HG03135 (cell line): ENCODE results near the gene ZFHX2.

Experiments
- ATAC-seq: cut with Tn5 transposase; IDR thresholded peaks from one replicate; pipeline ENCODE4 v1.9.1; 2021; ENCODE audit warnings: mild to moderate bottlenecking, moderate library complexity; ENCODE audit not compliant: unreplicated experiment

Gene ZFHX2

DNA sequence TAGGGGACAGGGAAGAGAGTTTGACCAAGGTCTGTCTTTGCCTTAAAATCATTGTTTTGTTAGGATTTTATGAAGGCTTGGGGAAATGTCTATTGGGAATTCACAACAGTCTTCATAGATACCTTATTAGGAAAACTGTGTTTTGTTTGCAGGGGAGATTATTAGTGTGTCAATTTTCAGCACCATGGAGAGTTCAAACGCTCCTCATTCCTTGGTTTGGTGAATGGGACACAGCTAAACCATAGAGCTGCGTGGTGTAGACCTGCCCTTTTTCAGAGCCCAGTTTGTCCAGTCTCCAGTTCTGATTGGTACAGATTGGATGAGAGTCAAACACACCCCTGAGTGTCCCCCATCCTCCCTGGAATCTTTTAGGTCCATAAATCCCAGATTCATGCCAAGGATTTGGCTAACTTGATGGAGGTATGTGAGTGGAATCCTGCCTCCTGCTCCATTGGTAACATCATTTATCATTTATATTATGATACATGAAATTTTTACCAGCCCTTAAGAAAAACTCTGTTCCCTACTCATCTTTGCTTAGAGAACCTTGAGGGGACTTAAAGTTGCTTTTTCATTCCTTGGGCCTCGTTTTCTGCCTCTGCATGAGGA is 70.1 kb downstream of the ZFHX2 start:
- ATAC-seq: no peak

- no peak for ATAC-seq
Observed at GRCh38 chr14:23478109-23478759, 73.3 kb downstream of the ZFHX2 start.

DNA sequence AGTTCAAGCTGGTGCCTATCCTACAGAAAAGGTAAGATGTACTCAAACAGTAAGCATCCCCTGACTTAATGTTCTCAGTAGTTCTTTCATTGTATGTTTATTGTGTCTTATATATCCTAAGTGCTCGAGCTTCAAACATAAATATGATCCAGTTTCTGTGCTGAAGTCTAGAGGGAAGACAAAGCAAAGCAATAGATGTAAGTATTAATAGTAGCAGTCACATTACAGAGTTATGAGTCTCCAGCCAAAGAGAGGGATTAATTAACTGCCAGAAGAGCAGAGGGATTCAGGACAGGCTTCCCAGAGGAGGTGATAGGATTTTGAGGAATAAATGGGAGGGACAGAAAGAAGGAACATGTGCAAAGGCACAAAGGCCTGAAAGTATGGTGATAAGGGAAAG is 80.6 kb downstream of the ZFHX2 start:
- no peak for ATAC-seq
